GM12891 (cell line): ENCODE measurements around the gene LYSMD2.

ENCODE experiments used
- PAX5 ChIP-seq: IDR thresholded peaks from 2 replicates; pipeline ENCODE4 v1.6.1; 2011; ENCODE audit warnings: low read length, moderate library complexity, mild to moderate bottlenecking; ENCODE audit not compliant: insufficient read depth, severe bottlenecking
- POLR2A ChIP-seq: IDR thresholded peaks from 2 replicates; pipeline ENCODE4 v1.6.1; 2011; ENCODE audit warnings: low read depth, low read length, control low read depth
- POLR2AphosphoS5 ChIP-seq: IDR thresholded peaks from 2 replicates; pipeline ENCODE4 v1.6.1; 2011; ENCODE audit warnings: low read depth, low read length, control low read depth
- SPI1 ChIP-seq: IDR thresholded peaks from 2 replicates; pipeline ENCODE4 v1.6.1; 2011; ENCODE audit warnings: low read depth, low read length, control low read depth
- TAF1 ChIP-seq: IDR thresholded peaks from 2 replicates; pipeline ENCODE4 v1.6.1; 2011; ENCODE audit warnings: low read depth, low read length, control low read depth

DNA sequence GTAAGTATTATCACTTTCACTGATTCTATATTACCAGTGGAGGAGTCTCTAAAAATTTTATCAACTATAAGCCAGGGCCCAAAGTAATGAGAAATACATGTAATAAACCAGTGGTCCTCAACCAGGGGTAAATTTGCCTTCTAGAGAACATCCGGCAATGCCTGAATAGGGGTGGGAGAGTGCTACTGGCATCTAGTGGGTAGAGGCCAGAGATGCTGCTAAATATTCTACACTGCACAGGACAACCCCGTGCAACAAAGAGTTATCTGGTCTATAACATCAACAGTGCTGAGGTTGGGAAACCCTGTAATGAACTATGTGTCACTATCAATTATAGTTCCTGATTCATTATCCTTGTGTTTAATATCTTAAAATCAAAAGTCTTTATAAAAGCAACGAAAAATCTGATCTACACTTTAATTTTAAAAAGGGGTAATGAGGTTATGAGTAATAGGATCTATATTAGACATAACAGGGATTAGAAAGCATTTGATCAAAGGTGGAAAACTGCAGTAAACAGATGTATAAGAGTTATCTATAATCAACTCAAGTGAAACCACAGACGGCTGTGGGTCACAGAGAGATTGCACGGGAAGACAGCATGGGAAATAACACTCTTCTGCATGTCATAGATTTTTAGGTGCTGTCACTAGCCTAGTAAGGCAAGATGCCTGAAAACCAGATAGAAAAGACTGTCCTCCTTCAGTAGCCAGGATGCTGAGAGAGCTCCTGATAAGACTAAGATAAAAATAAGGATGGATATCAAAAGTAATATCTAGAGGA, 2.0 kb downstream of the LYSMD2 start:
- TF ChIP-seq POLR2A (no peak), POLR2AphosphoS5 (no peak), TAF1 (no peak), SPI1 (no peak), PAX5 (no peak)
